ENCODE results near the gene SLC31A2. TPM values are rescaled to one million over a fixed set of nuclear protein-coding genes. Genes with fewer than 3 reads are reported as not detected.

Gene SLC31A2
- total RNA-seq, 1 experiment from 2014 or later, result 15.1 TPM

DNA sequence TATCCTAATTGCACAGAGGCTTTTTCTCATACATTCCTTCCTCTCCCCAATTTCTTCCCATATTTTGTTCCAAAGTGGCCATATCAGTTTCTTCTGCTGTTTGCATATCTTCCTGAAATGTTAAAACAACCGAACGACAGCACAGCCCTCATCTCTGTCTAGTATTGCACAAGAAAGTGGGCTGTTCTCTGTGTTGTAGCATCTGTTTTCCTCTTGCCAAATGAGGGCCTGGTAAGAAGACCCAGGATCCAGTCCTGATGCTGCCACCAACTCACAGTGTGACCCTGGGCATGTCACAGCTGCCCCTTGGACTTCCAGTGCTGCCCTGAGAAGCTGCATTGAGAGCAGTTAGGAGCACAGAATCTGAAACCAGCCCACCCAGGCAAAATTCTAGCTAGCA lies 4.1 kb downstream of the SLC31A2 start:
- intact Hi-C loops (cut with micrococcal nuclease; ENCODE audit: unreplicated experiment), result loop anchor here (5.0 to 10.0 kb wide), 2 partner anchors 120 to 187 kb away; partner anchors contain the start of genes CDC26, PRPF4 and WDR31
- ChIA-PET CTCF (interaction anchor here (1.1 kb wide), 1 partner anchor 119 kb away, joined by 3 read pairs; no protein-coding TSS in a partner anchor), POLR2A (ENCODE audit: unreplicated experiment) (interaction anchor here (0.7 kb wide), 1 partner anchor 233 kb away, joined by 3 read pairs; no protein-coding TSS in a partner anchor)
- H3K27ac ChIP-seq, result no peak overlapping the region
- H3K9me3 ChIP-seq (ENCODE audit: insufficient read depth, low read depth), result no peaks in the 10 kb centered on the region
- no peaks in the 10 kb centered on the region for H3K36me3 ChIP-seq (ENCODE audit: low read depth)
- no peak for DNase-seq
- no peaks in the 10 kb centered on the region for H3K79me2 ChIP-seq (ENCODE audit: low read depth)
- no peak overlapping the region for H3K4me2 ChIP-seq
- peaks cover 31% of the 10 kb centered on the region for H3K4me1 ChIP-seq (replicated peaks; ENCODE audit: insufficient read depth)
- no peaks in the 10 kb centered on the region for H4K20me1 ChIP-seq (ENCODE audit: insufficient read depth)
- BruUV-seq (replicated peaks), result no TSS peak
- H3K4me3 ChIP-seq, result no peak overlapping the region
- no peaks in the 10 kb centered on the region for H3K27me3 ChIP-seq (ENCODE audit: insufficient read depth, low read depth)
- H3F3A ChIP-seq (ENCODE audit: insufficient read depth, low read depth), result peaks cover 9% of the 10 kb centered on the region
- TF ChIP-seq, protein P1, sequence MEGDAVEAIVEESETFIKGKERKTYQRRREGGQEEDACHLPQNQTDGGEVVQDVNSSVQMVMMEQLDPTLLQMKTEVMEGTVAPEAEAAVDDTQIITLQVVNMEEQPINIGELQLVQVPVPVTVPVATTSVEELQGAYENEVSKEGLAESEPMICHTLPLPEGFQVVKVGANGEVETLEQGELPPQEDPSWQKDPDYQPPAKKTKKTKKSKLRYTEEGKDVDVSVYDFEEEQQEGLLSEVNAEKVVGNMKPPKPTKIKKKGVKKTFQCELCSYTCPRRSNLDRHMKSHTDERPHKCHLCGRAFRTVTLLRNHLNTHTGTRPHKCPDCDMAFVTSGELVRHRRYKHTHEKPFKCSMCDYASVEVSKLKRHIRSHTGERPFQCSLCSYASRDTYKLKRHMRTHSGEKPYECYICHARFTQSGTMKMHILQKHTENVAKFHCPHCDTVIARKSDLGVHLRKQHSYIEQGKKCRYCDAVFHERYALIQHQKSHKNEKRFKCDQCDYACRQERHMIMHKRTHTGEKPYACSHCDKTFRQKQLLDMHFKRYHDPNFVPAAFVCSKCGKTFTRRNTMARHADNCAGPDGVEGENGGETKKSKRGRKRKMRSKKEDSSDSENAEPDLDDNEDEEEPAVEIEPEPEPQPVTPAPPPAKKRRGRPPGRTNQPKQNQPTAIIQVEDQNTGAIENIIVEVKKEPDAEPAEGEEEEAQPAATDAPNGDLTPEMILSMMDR (conservative IDR thresholded peaks at IDR 0.05), result no peak
- no peak for TF ChIP-seq EZH2 (IDR thresholded peaks at IDR 0.05; ENCODE audit: low read depth)
- no peak overlapping the region for H2AFZ ChIP-seq
- no peaks in the 10 kb centered on the region for H3K9me2 ChIP-seq (ENCODE audit: insufficient read depth)

DNA sequence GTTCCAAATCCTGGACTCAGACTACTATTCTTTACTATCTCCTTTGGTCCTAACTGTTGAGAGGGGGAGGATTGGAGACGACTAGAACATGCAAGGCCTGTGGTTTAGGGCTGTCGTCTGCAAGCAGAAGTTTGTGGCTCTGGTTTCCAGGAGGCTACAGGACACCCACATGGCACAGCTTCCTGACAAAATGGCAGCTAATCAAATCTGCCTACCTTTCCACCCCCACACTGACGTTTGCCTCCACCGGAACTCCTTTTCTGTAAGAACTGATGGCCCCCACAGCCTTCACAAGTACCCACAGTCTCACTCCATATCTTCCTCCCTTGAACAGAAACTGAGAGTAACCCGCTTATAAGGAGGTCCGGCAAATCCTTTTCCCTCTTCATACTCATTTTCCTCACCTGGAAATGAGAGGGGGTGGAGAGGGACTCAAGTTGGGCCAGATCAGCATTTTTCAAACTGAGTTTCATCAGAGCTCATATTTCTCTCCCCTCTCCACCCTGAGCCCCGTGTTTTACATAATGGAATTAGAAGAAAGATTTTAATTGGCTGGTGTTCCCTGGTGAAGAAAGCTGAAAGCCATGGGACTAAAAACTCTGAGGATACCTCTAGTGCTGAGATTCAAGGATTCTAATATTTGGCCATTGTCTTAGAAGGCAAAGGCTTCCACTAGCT lies 5.2 kb downstream of the SLC31A2 start:
- H3K9me3 ChIP-seq (ENCODE audit: insufficient read depth, low read depth), result no peaks in the 10 kb centered on the region
- H3K4me3 ChIP-seq, result no peak overlapping the region
- no peaks in the 10 kb centered on the region for H3K36me3 ChIP-seq (ENCODE audit: low read depth)
- H3K27ac ChIP-seq, result no peak overlapping the region
- H3K4me1 ChIP-seq (replicated peaks; ENCODE audit: insufficient read depth), result peaks cover 25% of the 10 kb centered on the region
- no TSS peak for BruUV-seq (replicated peaks)
- H3K79me2 ChIP-seq (ENCODE audit: low read depth), result no peaks in the 10 kb centered on the region
- H3K27me3 ChIP-seq (ENCODE audit: insufficient read depth, low read depth), result no peaks in the 10 kb centered on the region
- DNase-seq, result no peak
- intact Hi-C loops (cut with micrococcal nuclease; ENCODE audit: unreplicated experiment), result loop anchor here (10.0 kb wide), 1 partner anchor 119 kb away; the partner anchor contains the start of genes CDC26 and PRPF4
- no peaks in the 10 kb centered on the region for H4K20me1 ChIP-seq (ENCODE audit: insufficient read depth)
- H3F3A ChIP-seq (ENCODE audit: insufficient read depth, low read depth), result peaks cover 9% of the 10 kb centered on the region
- no peak overlapping the region for H3K4me2 ChIP-seq
- no peaks in the 10 kb centered on the region for H3K9me2 ChIP-seq (ENCODE audit: insufficient read depth)
- TF ChIP-seq EZH2 (IDR thresholded peaks at IDR 0.05; ENCODE audit: low read depth), result no peak
- TF ChIP-seq, protein P1 (conservative IDR thresholded peaks at IDR 0.05), result no peak
- POLR2A ChIA-PET (ENCODE audit: unreplicated experiment), result interaction anchor here (0.7 kb wide), 1 partner anchor 65 kb away, joined by 3 read pairs; the partner anchor contains the start of gene SLC31A1
- no peak overlapping the region for H2AFZ ChIP-seq
- CTCF ChIA-PET, result no interaction called here

DNA sequence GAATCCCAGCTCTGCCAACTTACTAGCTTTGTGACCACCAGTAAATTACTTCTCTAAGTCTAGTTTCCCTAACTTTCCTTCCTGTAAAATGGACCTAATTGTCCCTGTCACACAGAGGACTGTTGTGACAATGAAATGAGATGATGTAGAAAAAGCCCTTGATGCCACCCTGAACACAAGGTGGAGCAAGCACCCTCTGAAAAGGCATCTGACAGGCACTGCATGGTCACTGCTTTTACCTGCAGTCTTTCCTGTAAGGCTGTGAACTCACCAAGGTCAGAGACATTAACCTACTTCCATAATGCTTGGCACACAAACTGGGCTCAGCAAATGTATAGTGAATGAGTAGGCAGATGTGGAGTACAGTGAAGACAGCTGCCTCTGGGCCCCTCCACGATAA lies 6.1 kb downstream of the SLC31A2 start:
- Histone ChIP-seq H3K4me3 (no peak overlapping the region), H2AFZ (no peak overlapping the region), H3K4me2 (no peak overlapping the region), H3K27ac (no peak overlapping the region), H4K20me1 (ENCODE audit: insufficient read depth) (no peaks in the 10 kb centered on the region), H3K27me3 (ENCODE audit: insufficient read depth, low read depth) (no peaks in the 10 kb centered on the region), H3K4me1 (replicated peaks; ENCODE audit: insufficient read depth) (peaks cover 20% of the 10 kb centered on the region), H3K36me3 (ENCODE audit: low read depth) (no peaks in the 10 kb centered on the region), H3K9me3 (ENCODE audit: insufficient read depth, low read depth) (no peaks in the 10 kb centered on the region), H3K79me2 (ENCODE audit: low read depth) (no peaks in the 10 kb centered on the region), H3K9me2 (ENCODE audit: insufficient read depth) (no peaks in the 10 kb centered on the region), H3F3A (ENCODE audit: insufficient read depth, low read depth) (peaks cover 9% of the 10 kb centered on the region)
- intact Hi-C loops (cut with micrococcal nuclease; ENCODE audit: unreplicated experiment), result loop anchor here (10.0 kb wide), 1 partner anchor 118 kb away; the partner anchor contains the start of genes CDC26 and PRPF4
- DNase-seq, result no peak
- CTCF ChIA-PET, result no interaction called here
- BruUV-seq (replicated peaks), result no TSS peak
- TF ChIP-seq, protein P1 (conservative IDR thresholded peaks at IDR 0.05), result no peak
- no peak for TF ChIP-seq EZH2 (IDR thresholded peaks at IDR 0.05; ENCODE audit: low read depth)
- POLR2A ChIA-PET (ENCODE audit: unreplicated experiment), result no interaction called here

All from PC-9 (cell line).